ENCODE measurements around the gene COCH.
A peak's percentile ranks its signal among the peaks of the same experiment; 100 is the strongest.
"Not testable (repeated sequence)": the region's sequence is repeated elsewhere in the genome, so short reads cannot be mapped to it uniquely, and the experiment has no call there.

The COCH gene

DNA sequence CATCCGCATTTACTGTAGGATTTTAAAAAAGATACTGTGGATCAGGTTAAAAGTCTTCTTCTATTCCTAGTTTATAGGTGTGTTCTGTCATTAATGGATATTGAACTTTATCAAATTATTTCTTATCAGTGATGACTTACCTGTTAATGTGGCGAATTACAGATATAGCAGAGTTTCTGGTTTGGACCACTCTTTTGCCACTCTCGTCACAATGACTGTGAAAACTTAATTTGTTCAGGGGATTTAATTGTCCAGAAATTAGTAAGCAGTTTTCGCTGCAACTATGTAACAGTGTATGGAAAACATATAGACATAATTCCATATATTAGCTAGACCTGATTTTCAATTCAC is 14.9 kb downstream of the COCH start:
- TF ChIP-seq SUZ12 (IDR thresholded peaks at IDR 0.05) (no peak), HDGF (IDR thresholded peaks at IDR 0.05; ENCODE audit: borderline replicate concordance) (no peak)
- TF ChIP-seq, protein P1, sequence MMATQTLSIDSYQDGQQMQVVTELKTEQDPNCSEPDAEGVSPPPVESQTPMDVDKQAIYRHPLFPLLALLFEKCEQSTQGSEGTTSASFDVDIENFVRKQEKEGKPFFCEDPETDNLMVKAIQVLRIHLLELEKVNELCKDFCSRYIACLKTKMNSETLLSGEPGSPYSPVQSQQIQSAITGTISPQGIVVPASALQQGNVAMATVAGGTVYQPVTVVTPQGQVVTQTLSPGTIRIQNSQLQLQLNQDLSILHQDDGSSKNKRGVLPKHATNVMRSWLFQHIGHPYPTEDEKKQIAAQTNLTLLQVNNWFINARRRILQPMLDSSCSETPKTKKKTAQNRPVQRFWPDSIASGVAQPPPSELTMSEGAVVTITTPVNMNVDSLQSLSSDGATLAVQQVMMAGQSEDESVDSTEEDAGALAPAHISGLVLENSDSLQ (IDR thresholded peaks at IDR 0.05), result no peak
- ChIA-PET POLR2A (no interaction called here), CTCF (no interaction called here)
- DNase-seq (ENCODE audit: extremely low spot score), result no peak

DNA sequence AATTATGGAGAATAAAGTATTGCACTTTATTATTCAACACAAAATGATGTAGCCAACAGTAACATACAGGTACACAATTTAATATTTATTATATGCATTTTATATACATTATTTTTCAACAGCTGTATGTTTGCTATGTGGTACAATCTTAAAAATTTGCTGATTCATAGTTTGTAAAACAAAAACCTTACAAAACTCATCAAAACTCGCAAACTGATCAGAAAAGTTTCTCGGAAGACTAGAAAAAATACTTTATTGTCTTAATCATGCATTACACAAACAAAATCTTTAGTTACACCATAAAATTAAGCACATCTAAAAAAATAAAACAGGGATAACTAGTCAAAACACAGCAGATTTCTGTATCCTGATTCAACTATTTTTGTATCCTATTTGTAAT is 19.5 kb downstream of the COCH start:
- TF ChIP-seq, protein P1 (IDR thresholded peaks at IDR 0.05), result no peak
- no peak for TF ChIP-seq FOXA1 (IDR thresholded peaks at IDR 0.05)
- ChIA-PET CTCF (no interaction called here), POLR2A (no interaction called here)
- DNase-seq (ENCODE audit: extremely low spot score), result no peak

DNA sequence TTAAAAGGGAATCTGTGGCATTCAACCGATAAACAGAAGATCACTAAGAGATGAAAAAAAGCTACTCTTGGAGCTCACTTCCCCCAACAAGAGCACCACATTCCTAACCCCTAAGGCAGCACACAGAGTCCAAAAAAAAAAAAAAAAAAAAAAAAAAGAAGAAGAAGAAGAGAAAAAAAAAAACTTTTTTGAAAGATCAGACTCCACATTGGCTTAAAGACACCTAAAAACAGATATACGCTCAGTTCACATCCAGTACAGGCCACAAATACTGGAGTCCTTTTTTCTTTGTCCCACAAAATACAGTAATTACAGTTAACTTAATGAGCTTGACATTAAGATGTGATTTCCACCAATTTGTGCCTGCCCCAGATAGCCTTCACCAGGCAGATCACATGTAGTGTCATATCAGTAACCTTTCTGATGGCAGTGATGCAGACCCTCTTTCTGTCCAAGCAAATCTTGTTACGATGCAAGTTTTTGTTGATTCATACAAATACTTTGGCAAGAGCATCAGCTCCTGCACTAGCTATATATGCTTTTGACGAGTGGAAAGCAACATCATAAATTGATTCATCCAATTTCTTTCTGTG is 20.7 kb downstream of the COCH start:
- TF ChIP-seq FOXA1 (IDR thresholded peaks at IDR 0.05), result no peak
- no peak for TF ChIP-seq LEF1 (IDR thresholded peaks at IDR 0.05; ENCODE audit: borderline replicate concordance)
- no peak for TF ChIP-seq SUZ12 (IDR thresholded peaks at IDR 0.05)
- TF ChIP-seq HDGF (IDR thresholded peaks at IDR 0.05; ENCODE audit: borderline replicate concordance), result no peak
- CTCF ChIA-PET, result interaction anchor here (0.6 kb wide), 1 partner anchor 239 kb away, joined by 5 read pairs; no protein-coding TSS in a partner anchor
- DNase-seq (ENCODE audit: extremely low spot score), result no peak
- POLR2A ChIA-PET, result no interaction called here

DNA sequence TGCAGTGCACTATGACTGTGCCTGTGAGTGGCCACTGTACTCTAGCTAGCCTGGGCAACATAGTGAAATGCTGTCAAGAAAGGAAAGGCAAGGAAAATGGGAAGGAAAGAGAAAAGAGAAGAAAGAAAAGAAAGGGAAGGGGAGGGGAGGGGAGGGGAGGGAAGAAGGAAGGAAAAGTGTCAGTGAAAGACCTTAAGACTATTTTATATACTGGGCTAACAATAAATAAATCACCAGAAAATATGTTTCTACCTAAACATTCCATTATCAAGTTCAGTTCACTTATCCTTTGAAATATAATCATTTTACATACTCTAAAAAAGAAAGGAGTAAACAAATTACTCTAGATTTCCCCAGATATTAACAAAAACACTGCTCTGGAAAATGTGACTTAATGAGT is 22.1 kb downstream of the COCH start:
- ChIA-PET POLR2A (no interaction called here), CTCF (no interaction called here)
- DNase-seq (ENCODE audit: extremely low spot score), result no peak
- no peak for TF ChIP-seq L3MBTL2 (conservative IDR thresholded peaks at IDR 0.05)
- no peak for TF ChIP-seq TARDBP (IDR thresholded peaks at IDR 0.05)
- TF ChIP-seq CTBP1 (IDR thresholded peaks at IDR 0.05; ENCODE audit: borderline replicate concordance), result no peak
- TF ChIP-seq, protein P1 (IDR thresholded peaks at IDR 0.05), result no peak

- CTCF ChIA-PET, result not testable (repeated sequence)
These were observed 22.8 kb downstream of the COCH start for GRCh38 chr14:30897121-30897520.

DNA sequence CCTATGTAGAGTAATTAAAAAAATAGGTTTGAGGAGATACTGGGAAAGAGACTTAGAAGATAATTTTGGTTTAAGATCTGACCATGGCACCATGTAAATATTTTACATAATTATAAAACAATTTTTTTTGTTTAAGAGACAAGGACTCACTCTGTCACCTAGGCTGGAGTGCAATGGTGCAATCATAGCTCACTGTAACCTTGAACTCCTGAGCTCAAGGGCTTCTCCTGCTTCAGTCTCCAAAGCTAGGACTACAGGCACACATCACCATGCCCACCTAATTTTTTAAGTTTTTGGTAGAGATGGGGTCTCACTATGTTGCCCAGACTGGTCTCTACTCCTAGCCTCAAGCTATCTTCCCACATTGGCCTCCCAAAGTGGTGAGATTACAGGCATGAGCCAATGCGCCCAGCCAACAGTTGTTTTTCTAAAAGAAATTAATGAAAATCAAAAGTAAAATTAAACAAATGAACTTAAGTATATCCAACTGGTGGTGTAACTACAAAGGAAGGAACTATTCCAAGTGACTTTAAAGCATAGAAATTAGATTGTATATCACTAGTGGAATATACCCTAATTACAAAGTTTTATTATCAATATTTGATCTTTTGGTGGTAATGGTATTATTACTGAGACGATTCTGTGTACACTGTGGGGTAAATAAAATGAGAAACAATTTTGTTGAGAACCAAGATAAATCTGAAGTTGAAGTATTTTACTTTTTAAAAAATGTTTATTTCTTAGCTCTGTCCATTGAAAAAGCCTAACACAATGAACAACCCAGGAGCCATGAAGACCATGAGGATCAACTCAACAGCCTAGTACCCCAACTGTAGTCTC is 29.1 kb downstream of the COCH start:
- no peak for DNase-seq (ENCODE audit: extremely low spot score)
- ChIA-PET CTCF (interaction anchor here (0.5 to 0.7 kb wide), 3 partner anchors 22 to 227 kb away, joined by 3 to 7 read pairs (median 4); no protein-coding TSS in a partner anchor), POLR2A (interaction anchor here (1.1 kb wide), 1 partner anchor 29 kb away, joined by 3 read pairs; the partner anchor contains the start of gene COCH)
- no peak for TF ChIP-seq ZNF384 (IDR thresholded peaks at IDR 0.05)
- no peak for TF ChIP-seq ELF4 (IDR thresholded peaks at IDR 0.05)
- TF ChIP-seq FOXM1 (IDR thresholded peaks at IDR 0.05; ENCODE audit: borderline replicate concordance), result no peak
- TF ChIP-seq CTBP1 (IDR thresholded peaks at IDR 0.05; ENCODE audit: borderline replicate concordance), result no peak
- no peak for TF ChIP-seq FOXA1 (IDR thresholded peaks at IDR 0.05)

More at GRCh38 chr14:30897121-30897520, 22.8 kb downstream of the COCH start:
- POLR2A ChIA-PET; DNase-seq (ENCODE audit: extremely low spot score): not testable (repeated sequence)

GRCh38 chr14:30906752-30907658 is 32.6 kb downstream of the COCH start:
- CTCF ChIA-PET, result no interaction called here
- POLR2A ChIA-PET, result no interaction called here
- peak; percentile 8 for DNase-seq (ENCODE audit: extremely low spot score)
- TF ChIP-seq BHLHE40 (IDR thresholded peaks at IDR 0.05; ENCODE audit: borderline replicate concordance), result no peak
- TF ChIP-seq ELF4 (IDR thresholded peaks at IDR 0.05), result no peak
- no peak for TF ChIP-seq FOXA1 (IDR thresholded peaks at IDR 0.05)
- TF ChIP-seq HDGF (IDR thresholded peaks at IDR 0.05; ENCODE audit: borderline replicate concordance), result no peak
- TF ChIP-seq TARDBP (IDR thresholded peaks at IDR 0.05), result no peak
- no peak for TF ChIP-seq FOXK2 (IDR thresholded peaks at IDR 0.05)

- TF ChIP-seq FOXA1 (IDR thresholded peaks at IDR 0.05) (no peak), FOXK2 (IDR thresholded peaks at IDR 0.05) (no peak), ELF4 (IDR thresholded peaks at IDR 0.05) (no peak), CTBP1 (IDR thresholded peaks at IDR 0.05; ENCODE audit: borderline replicate concordance) (no peak), L3MBTL2 (conservative IDR thresholded peaks at IDR 0.05) (no peak), LEF1 (IDR thresholded peaks at IDR 0.05; ENCODE audit: borderline replicate concordance) (no peak), ARNT (IDR thresholded peaks at IDR 0.05) (no peak), HDGF (IDR thresholded peaks at IDR 0.05; ENCODE audit: borderline replicate concordance) (no peak), ZNF384 (IDR thresholded peaks at IDR 0.05) (no peak)
- TF ChIP-seq, protein P1 (IDR thresholded peaks at IDR 0.05), result no peak
- no peak for DNase-seq (ENCODE audit: extremely low spot score)
- CTCF ChIA-PET, result no interaction called here
- POLR2A ChIA-PET, result no interaction called here
These were observed 33.3 kb downstream of the COCH start for GRCh38 chr14:30907659-30908057.
